ENCODE results near the gene ERG.

Gene ERG

GRCh38 chr21:38389896-38390295, 108.4 kb downstream of the ERG start:
- DNase-seq (ENCODE audit: low spot score): no peak

- no peak for DNase-seq (ENCODE audit: low spot score)
These were observed 109.0 kb downstream of the ERG start for GRCh38 chr21:38389354-38389676.

- DNase-seq (ENCODE audit: low spot score): no peak
These were observed 109.5 kb downstream of the ERG start for GRCh38 chr21:38388647-38389353.

- DNase-seq (ENCODE audit: low spot score): no peak
These were observed 110.1 kb downstream of the ERG start for GRCh38 chr21:38388203-38388602.

GRCh38 chr21:38386967-38387366, 111.3 kb downstream of the ERG start:
- no peak for DNase-seq (ENCODE audit: low spot score)

GRCh38 chr21:38385427-38386175, 112.7 kb downstream of the ERG start:
- DNase-seq (ENCODE audit: low spot score): no peak

- DNase-seq (ENCODE audit: low spot score): no peak
These were observed 113.4 kb downstream of the ERG start for GRCh38 chr21:38384675-38385426.

- no peak for DNase-seq (ENCODE audit: low spot score)
These were observed 114.1 kb downstream of the ERG start for GRCh38 chr21:38384238-38384560.

- no peak for DNase-seq (ENCODE audit: low spot score)
These were observed 114.7 kb downstream of the ERG start for GRCh38 chr21:38383411-38384237.

GRCh38 chr21:38380481-38381137, 117.7 kb downstream of the ERG start:
- DNase-seq (ENCODE audit: low spot score): no peak

GRCh38 chr21:38379147-38379546, 119.1 kb downstream of the ERG start:
- DNase-seq (ENCODE audit: low spot score): no peak

- no peak for DNase-seq (ENCODE audit: low spot score)
These were observed 120.8 kb downstream of the ERG start for GRCh38 chr21:38377165-38378088.

GRCh38 chr21:38376693-38377092, 121.6 kb downstream of the ERG start:
- DNase-seq (ENCODE audit: low spot score): no peak

GRCh38 chr21:38376235-38376634, 122.0 kb downstream of the ERG start:
- DNase-seq (ENCODE audit: low spot score): no peak

GRCh38 chr21:38367646-38368045, 130.6 kb downstream of the ERG start:
- DNase-seq (ENCODE audit: low spot score): no peak

GRCh38 chr21:38365521-38365920, 132.8 kb downstream of the ERG start:
- no peak for DNase-seq (ENCODE audit: low spot score)

- no peak for DNase-seq (ENCODE audit: low spot score)
These were observed 134.6 kb downstream of the ERG start for GRCh38 chr21:38363693-38364092.

- DNase-seq (ENCODE audit: low spot score): no peak
These were observed 137.0 kb downstream of the ERG start for GRCh38 chr21:38361324-38361723.

- DNase-seq (ENCODE audit: low spot score): no peak
These were observed 138.4 kb downstream of the ERG start for GRCh38 chr21:38359835-38360234.

GRCh38 chr21:38359090-38359489, 139.2 kb downstream of the ERG start:
- no peak for DNase-seq (ENCODE audit: low spot score)

- DNase-seq (ENCODE audit: low spot score): no peak
These were observed 139.6 kb downstream of the ERG start for GRCh38 chr21:38358666-38359065.

Measured in putamen (tissue), 1 donor.